ENCODE results near the gene EHBP1L1.

The EHBP1L1 gene

DNA sequence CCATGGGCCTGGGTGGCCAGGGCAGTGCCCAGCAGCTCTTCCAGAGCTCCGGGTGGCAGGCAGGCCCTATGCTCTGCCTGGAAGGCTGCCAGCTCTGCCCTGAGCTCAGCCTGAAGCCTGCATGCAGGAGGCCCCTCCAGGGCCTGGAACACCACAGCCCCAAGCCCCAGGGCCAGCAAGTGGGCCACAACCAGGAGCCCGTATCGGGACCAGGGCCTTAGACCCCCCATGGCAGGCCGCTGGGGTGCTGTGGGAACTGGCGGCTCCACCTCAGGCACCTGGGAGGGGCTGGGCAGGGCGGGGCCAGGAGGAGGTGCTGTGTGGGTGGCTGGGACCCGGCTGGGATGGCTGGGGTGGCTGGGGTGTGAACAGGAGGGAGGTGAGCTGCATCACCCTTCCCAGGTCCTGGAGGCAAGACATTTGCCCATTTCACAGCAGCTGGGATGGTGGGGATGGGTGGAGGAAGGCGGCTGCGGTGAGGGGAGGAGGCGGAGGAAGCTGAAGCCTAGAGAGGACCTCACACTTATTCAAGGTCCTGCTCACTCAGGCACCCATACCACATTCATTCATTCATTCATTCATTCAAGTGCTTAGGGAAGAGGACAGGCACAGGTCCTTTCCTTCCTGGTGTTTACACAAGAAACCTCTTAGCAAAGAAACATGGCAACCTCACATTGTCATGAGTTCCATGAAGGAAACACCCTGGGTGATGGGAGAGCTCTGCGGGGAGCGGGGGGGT lies 19.9 kb downstream of the EHBP1L1 start, which contains the start of gene KCNK7:
Gene KCNK7, minus strand, starts transcription at position 258 of the 739 bp plus-strand sequence. Its CDS starts 28 bp downstream, at position 230.
- DNase-seq, result no peak

DNA sequence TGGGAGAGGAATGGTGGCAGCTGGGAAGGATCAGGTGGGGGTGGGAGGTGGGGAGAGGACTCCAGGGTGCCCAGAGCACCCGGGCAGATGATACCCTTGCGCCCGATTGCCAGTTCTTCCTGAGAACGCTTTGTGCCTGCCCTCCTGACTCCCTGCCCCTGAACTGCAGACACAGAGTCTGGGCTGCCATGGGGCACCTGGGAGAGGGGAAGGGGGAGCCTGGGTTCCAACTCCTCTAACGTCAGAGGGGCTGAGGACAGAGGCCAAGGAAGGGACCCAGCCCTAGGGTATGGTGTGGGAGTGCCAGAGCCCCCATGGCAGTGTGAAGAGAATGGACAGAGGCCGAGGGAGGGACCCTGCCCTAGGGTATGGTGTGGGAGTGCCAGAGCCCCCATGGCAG lies 20.7 kb downstream of the EHBP1L1 start:
- DNase-seq, result no peak

DNA sequence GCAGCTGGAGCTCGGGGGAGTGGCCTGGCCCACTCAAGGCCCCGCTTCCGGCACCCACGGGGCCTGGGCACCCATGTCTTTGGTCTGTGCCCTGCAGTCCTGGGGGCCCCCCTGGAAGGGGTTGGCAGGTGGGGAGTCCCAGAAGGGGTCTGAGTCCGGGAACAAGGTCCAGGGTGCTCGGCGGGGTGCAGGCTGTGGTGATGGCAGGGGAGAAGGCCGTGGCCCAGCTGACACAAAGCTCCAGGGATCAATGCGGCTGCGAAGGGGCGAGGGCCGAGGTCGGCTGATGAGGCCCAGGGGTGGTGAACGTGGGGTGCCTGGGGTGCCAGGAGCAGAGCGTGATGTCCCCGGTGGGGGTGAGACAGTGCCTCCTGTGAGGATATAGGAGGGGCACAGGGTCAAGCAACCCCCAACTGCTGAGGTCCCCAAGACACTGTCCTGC lies 22.4 kb downstream of the EHBP1L1 start:
- no peak for DNase-seq

DNA sequence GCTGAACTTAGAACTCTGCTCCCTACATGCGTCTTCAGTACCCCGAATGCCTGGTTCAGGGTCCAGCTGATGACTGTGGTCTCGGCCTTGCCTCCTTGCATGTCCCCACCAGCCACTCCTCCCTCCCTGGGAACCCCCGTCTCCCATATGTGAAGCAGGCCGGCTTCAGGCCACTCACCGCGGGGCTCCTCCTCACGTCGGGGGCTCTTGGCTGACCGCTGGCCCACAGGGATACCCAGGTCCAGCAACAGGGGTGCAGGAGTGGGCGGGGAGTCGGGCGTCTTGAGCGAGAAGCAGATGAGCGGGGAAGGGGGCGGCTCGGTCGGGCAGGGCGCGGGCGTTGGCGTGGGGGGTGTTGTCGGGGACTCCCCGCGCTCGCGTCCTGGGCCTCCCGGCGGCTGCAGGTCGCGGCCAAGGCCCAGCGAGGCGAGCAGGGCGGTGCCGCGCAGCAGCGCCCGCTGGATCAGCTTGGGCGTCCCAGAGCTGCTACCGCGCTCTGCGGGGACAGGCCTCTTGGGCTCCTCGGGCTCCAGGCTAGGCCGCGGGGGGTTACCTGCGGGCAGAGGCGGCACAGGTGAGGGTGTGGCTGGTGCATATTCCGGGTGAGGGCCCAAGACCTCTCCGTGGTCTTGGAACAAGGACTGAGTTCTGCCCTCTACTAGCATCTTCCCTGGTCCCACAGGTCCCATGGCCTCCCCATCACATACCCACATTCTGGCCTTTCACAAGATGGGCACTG lies 23.5 kb downstream of the EHBP1L1 start:
- no peak for DNase-seq

DNA sequence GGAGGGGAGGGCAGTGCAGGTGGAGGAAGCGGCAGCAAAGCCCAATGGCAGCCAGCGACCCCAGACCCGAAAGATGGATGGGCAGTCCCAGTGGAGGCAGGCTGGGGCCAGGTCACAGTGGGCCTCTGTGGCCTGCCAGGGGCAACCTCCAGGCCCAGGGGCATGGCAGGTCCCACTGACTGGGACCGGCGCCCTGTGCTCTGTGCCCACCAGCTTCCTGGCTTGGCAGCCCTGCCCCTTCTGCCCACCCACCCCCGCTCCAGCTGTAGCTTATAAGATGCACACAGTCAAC lies 24.0 kb downstream of the EHBP1L1 start:
- no peak for DNase-seq

DNA sequence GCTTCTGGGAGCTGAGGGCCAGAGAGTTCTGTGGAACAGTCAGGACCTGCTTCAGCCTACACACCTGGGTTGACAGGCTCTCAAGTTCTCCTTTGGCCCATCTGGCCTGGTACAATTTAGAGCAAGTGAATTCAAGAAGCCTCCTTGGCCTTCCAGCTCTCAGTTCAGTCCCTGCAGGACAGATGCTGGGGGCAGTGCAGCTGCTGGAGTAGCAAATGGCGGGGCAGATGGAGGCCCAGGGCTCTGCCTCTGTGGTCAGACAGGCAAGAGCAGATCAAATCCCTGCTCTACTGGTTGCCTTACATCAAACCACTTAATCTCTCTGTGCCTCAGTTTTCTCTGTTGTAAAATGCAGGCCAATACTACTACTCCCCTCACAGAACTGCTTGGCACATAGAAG lies 28.4 kb downstream of the EHBP1L1 start:
- no peak for DNase-seq

DNA sequence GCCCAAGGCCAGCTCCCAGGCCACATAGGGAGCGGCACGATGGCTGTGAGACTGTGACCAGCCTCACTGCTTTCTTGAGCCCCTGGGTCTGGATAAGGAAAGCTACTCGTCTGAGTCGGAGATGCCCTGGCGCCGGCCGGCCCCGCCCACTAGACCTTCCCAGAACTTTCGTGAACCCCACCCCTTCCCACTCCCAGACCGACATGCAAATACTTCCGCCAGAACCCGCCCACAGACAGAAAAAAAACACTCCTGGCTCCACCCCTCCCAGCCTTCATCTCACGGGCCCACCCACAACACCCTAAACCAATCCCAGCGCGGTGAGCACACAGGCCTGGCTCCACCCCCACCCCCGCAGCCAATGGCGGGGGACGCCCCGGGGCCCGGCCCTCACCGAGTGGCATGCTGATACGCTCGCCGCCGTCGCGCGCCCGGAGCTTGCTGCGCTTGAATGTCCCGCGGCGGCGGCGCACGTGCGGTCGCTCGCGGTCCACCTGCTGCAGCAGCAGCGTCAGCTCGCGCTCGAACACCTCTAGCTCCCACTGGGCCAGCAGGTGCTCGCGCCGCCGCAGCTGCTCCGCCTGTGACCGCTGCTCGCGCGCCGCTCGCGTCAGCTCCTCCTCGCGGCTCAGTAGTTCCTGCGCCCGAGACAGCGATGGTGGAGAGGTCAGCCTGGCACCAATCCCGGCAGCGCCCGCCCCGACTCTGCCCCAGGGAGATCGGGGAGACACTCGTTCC lies 31.2 kb downstream of the EHBP1L1 start:
- DNase-seq, result peak; percentile 94

DNA sequence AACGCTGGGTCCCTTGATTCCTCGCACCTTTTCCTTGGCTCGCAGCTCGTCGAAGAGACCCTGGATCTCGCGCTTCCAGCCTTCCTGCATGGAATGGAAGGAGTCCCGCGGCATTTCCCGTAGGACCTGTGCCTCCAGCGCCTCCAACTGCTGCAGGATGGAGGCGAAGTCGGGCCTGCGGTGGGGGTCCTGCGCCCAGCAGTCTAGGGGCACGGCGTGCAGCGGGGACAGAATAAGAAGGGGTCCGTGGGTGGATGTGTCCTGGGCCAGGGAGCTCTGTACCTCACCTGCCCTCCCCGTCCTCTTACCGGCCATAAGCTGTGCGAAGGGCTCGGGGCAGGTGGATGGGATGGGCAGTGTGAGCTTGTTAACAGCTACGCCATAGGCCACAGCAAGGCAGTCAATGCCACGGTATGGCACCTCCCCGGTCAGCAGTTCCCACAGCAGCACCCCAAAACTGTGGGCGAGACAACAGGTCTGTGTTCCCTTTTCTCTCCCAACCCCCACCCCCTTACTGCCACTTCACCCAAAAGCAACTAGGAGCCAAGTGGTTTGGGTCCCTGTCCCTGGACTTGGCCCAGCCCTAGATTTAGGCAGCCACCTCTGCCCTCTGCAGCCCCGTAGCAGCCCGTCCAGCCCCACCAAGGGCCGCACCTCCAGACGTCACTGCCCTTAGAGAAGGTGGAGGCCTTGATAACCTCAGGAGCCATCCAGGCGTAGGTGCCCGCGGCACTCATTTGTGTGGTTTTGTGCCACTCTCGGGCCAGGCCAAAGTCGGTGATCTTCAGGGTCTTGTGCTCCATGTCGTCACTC lies 32.0 kb downstream of the EHBP1L1 start:
- no peak for DNase-seq

DNA sequence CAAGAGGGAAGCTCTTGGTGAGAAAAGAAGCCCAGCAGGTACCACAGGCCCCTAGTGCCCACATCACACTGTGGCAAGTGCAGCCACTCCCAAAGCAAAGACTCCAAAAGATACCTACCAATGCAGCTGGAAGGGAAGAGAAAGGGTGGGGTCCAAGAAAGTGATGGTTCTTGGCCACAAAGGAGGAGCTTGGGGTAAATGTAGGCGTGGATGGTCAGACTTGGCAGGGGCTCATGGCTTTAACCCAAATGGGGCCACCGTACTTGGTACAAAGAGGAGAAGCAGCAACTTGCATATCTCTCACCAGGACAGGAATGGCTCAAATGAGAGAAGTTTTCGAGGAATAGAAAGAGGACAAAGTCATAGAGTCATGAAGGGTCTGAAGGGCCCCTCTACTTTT lies 33.4 kb downstream of the EHBP1L1 start:
- DNase-seq, result no peak

DNA sequence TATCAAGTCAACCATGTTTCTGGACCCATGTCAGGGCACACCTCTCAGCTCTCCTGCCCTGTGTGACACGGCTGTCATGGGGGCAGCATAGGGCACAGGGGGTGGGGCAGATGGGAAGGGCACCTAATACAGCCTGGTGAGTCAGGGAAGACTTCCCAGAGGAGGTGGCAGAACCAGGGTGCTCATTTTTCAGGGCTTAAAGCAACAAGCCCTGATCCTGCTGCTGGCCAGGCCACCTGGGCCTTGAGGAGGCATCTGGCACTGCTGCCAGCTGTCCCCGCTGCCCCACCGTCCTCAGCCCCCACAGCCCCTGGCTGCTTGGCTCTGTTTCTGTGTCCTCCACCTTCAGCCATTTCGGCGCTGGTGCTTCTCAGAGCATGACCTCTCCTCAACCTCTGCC lies 33.8 kb downstream of the EHBP1L1 start:
- no peak for DNase-seq

DNA sequence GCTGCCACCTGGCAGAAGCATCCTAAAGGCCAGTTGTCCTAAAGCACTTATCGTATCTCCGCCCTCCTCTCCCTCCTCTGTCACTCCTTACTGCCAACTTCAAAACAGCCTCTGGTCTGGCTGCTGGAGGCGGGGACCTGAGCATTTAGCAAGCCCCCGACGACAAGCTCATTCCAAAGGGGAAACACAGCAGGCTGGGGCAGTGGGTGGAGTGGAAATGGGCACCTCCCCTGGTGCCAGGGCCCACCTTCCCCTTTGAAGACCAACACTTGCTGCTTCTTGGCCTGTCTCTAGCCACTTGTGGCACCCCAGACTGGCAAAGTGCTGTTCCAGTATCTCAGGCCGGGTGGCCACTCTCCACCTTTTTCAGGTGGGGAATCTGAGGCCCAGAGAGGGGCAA lies 34.6 kb downstream of the EHBP1L1 start:
- DNase-seq, result peak; percentile 23

DNA sequence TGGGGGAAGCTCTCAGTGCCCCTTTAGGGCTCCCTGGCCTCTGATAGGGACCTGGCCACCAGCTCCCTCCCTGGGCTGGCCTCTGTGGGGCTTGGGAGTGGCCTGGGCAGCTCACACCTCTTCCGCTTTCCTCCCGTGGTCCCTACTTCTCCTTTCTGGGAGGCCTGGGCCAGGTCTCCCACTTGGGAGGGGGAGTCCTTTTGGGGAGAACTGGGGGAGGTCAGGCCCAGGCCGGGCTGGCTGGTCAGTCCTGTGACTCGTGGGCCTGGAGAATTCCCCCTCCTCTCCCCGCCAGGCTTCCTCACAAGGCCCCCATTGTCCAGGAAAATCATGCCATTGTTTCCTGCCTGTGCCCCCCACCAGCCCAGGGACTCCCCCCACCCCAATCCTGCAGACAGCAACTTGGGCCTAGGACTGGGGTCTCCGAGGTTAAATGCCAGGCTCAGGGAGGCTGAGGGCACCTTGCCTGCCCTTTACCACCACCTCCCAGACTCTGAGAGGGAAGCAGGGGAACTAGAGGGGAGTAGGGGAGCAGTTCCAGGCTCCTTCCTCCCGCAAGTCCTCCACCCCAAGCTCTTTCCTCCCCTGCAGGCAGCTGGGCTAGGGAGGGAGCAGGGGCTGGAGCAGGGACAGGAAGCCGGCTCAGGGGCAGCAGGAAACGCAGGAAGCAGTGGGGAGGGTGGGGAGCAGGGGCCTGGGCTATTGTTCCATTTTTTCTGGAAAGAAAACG lies 35.3 kb downstream of the EHBP1L1 start:
- peak; percentile 89 for DNase-seq

DNA sequence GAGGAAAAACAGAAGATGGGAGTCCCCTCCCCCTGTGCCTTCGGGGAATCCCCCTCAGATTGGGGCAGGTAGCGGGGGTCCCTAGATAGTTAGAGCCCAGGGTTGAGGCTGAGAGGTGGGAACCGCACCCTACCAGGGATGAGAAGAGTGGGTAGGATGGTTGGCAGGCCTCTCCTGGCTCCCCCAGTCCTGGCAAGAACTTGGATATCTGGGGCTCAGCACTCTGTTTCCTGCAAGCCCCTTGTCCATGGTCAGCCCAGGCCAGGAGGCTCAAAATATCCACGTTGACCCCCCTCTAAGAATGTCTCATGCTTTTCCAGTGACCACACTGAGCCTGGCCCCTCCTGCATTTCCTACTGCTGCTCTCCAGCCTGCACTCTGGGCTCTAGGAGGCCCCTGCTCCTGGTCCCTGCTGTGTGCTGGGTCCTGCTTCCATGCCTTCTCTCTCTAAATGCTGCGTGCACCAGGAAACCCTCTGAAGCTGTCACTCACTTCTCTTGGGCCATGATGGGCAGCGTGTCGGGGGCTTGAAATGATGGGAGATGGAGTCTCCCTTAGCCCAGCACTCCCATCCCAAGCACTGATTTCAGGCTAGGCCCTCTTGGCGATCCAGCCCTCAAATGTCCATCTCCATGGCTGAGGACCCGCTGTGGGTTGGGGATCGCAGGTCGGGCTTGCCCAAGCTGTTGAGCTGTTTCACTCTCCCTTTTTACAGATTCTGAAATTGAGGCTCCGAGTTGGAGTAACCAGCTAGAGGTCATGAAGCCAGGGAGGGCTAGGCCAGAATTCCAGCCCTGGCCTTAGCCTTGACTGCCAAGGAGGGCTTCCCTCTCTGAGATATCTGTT lies 36.1 kb downstream of the EHBP1L1 start:
- DNase-seq, result no peak

DNA sequence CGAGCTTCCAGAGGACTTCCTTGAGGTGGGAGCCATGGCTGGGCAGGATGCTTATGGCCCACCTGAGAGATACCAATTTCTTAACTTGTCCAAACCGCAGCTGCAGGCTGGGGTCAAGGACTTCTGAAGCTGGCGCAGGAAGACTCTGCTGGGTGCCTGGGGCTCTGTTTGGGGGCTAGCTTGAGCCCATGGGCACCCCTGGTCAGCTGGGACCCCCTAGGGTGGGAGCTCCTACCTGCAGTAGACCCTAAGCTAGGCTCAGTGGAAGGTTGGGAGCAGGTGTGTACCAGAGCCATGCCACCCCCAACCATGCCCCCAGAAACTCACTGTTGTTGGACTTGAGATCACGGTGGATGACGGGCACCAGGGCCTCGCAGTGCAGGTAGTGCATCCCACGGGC lies 36.8 kb downstream of the EHBP1L1 start:
- no peak for DNase-seq

DNA sequence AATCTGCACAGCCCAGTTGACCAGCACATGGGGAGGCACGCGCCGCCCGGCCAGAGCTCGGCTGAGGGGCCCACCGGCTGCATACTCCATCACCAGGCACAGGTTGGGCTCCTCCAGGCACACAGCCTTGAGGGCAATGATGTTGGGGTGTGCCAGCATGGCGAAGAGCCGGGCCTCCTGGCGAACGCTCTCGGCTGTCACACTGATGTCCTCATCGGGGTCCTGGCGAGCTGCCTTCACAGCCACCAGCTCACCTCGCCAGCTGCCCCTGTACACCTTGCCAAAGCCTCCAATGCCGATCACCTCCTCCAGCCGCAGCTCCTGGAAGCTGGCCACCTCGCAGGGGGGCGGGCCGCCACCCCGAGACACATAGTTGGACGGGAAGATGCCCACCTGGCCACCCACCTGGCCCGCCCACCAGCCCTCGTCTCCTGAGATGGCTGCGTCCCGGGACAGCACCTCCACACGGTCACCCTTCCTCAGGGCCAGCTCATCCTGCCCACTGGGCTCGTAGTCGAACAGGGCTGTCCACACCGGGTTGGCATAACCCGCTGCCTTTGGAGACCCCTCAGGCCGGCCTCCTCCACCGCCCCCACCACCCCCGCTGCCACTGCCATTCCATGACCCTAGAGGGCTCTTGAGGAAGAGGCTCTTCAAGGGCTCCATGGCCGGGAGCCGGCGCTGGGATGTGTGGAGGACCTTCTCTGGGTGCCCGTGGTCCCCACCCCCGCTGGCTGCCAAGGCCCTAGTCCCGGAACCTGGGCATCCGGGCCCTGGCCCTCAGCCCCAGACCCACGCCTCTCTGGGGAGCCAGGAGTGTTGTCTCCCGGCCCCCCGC lies 37.5 kb downstream of the EHBP1L1 start:
- no peak for DNase-seq

DNA sequence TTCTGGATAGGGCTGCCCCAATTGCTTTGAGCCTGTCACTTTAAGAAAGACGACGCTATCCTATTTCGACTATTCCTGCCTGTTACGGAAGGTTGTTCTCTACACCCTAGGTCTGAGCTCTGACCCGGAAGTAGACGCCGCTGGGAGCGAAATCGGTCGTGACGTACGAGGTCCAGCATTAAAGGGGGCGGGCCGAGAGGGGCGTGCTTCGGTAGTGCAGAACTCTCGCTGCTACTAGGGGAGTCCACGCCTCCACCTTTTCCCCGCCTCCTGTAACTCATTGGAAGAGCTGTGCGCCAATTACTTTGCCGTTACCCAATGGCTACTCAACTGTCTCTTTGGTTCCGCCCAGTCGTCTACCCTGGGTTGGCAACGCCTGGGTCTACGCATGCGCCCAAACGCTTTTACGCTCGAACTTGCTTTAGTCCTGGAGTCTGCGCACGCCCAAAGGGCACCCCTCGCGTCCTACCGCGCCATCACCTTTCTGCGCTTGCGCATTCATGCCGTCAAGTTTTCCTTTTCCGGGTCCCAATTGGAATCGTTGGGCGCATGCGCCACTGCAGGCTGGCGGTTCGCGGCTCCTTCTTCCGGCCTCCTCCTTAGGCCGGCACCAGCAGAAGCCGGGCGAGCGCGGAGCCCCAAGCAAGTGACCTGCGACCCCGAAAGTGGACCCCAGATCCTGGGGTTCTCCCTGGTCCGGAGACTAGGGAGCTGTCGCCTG lies 39.5 kb downstream of the EHBP1L1 start, which contains the start of gene PCNX3:
Gene PCNX3, plus strand, starts transcription at position 548 of the 721 bp plus-strand sequence. CDS start 536 bp downstream, outside the sequence.
- peak; percentile 100 for DNase-seq

DNA sequence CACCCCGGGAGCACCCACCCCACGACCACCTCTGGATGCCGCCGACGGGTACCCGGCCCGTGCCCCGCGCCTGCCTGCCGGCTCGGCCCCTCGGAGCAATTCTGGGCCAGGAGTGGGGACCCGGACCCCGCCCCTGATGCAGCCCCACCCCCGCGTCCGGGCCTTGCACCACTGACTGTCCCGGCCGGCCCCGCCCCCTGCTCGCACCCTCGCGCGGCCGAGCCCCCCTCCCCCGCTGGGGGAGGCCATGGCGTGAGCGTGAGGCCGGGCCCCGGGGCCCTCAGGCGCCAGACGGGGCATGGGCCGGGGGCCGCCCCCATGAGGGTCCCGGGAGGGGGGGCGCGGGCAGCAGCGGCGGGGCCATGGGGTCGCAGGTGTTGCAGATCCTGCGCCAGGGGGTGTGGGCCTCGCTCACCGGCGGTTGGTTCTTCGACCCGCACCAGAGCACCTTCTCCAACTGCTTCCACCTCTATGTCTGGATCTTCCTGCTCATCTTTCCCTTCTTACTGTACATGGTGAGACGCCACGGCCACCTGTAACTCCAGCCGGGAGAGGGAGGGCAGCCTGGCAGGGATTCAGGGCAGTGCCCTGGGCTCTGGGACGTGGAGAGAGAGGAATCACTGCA lies 40.2 kb downstream of the EHBP1L1 start:
- no peak for DNase-seq

DNA sequence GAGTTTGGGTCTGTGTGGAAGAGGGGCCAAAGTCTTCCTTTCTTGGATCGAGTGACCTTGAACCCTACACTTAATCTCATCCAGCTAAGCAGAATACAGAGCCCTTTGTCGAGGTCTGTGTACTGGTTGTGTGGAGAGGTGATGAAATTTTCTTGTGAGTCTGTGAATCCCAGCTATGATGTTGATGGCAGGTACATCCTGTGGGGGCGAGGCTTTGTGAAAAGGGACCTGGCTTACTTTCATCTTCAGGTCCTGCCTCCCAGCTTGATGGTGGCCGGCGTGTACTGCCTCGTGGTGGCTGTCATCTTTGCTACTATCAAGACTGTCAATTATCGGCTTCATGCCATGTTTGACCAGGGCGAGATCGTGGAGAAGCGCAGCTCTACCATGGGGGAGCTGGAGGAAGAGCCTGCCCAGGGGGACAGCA lies 40.7 kb downstream of the EHBP1L1 start:
- no peak for DNase-seq
